Ovary (tissue), 9 donors: ENCODE measurements around the gene SCUBE3. TPM values are rescaled to one million over a fixed set of nuclear protein-coding genes. Genes with fewer than 3 reads are reported as not detected.
A peak's percentile ranks its signal among the peaks of the same experiment; 100 is the strongest.

Source experiments
- DNase-seq, 5 donors: peaks; one replicate each; pipeline ENCODE4 v3.0.0-alpha.2; 2019 to 2020
- H3K27ac ChIP-seq, 2 donors: fragments of 200-600 bp; one replicate each; pipeline versions ENCODE4 v1.5.1 to v1.8.0; 2019 to 2022
- H3K27me3 ChIP-seq: fragments of 200-600 bp; one replicate; pipeline ENCODE4 v1.8.0; 2022
- H3K36me3 ChIP-seq: fragments of 200-600 bp; sonication (generic); one replicate; pipeline ENCODE4 v1.5.1; 2019
- H3K4me1 ChIP-seq: one replicate; pipeline ENCODE4 v1.8.1; 2013; ENCODE audit warnings: mild to moderate bottlenecking, moderate library complexity; ENCODE audit not compliant: insufficient read depth
- H3K4me3 ChIP-seq: fragments of 200-600 bp; sonication (generic); one replicate; pipeline ENCODE4 v1.5.1; 2017
- H3K9me3 ChIP-seq, 2 donors: fragments of 200-600 bp in 1 of 2; sonication (generic) in 1 of 2; one replicate each; pipeline versions ENCODE4 v1.5.1 to v1.8.1; 2013 to 2019; ENCODE audit warnings: mild to moderate bottlenecking in 1 of 2, moderate library complexity in 1 of 2
- EP300 ChIP-seq: sonication (generic); formaldehyde crosslinking; IDR thresholded peaks from one replicate; pipeline ENCODE4 v1.6.1; 2017; ENCODE audit warnings: antibody characterized with exemption
- POLR2A ChIP-seq: fragments of 450-650 bp; IDR thresholded peaks from one replicate; pipeline ENCODE4 v1.6.1; 2017; ENCODE audit warnings: antibody characterized with exemption, mild to moderate bottlenecking, moderate library complexity
- WGBS, 3 donors: extraction: QIAGEN DNeasy Blood & Tissue Kit in 1 of 3; methylation state at CpG; one replicate each; pipeline versions ENCODE4 v1.1.5 to v1.1.7; 2013 to 2017; 5-methylcytosine and 5-hydroxymethylcytosine counted together
- intact Hi-C, 4 donors: fragments of 100-400 bp; cut with DNase I; formaldehyde crosslinking; loops; one replicate each; pipeline versions ENCODE4 v1.11.0 to v1.15.1; 2022 to 2023
- polyA plus RNA-seq, 2 donors: library from polyadenylated mRNA; stranded (reverse); fragments of 200-250 nt in 1 of 2; fragments of 350-450 nt in 1 of 2; fragmentation: Illumina TruSeq in 1 of 2; extraction: RNeasy Lipid Tissue Mini Kit (QIAGEN cat#74804) in 1 of 2; gene quantifications; one replicate each; pipeline ENCODE4 v1.2.3, GENCODE V29; 2013 to 2014
- total RNA-seq, 7 donors: library from RNA; depleted of rRNA in 2 of 7; stranded (reverse); fragments of >200 nt in 2 of 7; fragmentation: NEBNext Ultra II Directional in 3 of 7; extraction: Animal tissue kit (Norgen Biotek cat#: 25700) in 3 of 7; gene quantifications; one replicate each; pipeline versions ENCODE4 v1.1.0 to v1.2.4, GENCODE V29; 2016 to 2023
- TF ChIP-seq, protein P1 (sequence below), 3 donors: fragments of 450-650 bp in 2 of 3; fragments of 200-600 bp in 1 of 3; IDR thresholded peaks; one replicate each; pipeline versions ENCODE4 v1.5.1 to v1.8.0; 2016 to 2022; ENCODE audit warnings: antibody characterized with exemption in 3 of 3, mild to moderate bottlenecking in 1 of 3
- donor health status: DM: no; HTN: no; CAD: no; lungs with moderate emphysema.
- donor health status: DM: no; HTN: no; CAD: no.
- donor health status: Bipolar disorder and iron deficiency.
- donor health status: DM: yes; HTN: yes; CAD: no.
- donor health status: DM: no; HTN: no; CAD: no.
- donor health status: DM: yes; HTN: yes; CAD: no.

The SCUBE3 gene
- total and polyA plus RNA-seq, 9 donors: 0.08 to 3.1 (median 0.18) TPM; not detected in 1

DNA sequence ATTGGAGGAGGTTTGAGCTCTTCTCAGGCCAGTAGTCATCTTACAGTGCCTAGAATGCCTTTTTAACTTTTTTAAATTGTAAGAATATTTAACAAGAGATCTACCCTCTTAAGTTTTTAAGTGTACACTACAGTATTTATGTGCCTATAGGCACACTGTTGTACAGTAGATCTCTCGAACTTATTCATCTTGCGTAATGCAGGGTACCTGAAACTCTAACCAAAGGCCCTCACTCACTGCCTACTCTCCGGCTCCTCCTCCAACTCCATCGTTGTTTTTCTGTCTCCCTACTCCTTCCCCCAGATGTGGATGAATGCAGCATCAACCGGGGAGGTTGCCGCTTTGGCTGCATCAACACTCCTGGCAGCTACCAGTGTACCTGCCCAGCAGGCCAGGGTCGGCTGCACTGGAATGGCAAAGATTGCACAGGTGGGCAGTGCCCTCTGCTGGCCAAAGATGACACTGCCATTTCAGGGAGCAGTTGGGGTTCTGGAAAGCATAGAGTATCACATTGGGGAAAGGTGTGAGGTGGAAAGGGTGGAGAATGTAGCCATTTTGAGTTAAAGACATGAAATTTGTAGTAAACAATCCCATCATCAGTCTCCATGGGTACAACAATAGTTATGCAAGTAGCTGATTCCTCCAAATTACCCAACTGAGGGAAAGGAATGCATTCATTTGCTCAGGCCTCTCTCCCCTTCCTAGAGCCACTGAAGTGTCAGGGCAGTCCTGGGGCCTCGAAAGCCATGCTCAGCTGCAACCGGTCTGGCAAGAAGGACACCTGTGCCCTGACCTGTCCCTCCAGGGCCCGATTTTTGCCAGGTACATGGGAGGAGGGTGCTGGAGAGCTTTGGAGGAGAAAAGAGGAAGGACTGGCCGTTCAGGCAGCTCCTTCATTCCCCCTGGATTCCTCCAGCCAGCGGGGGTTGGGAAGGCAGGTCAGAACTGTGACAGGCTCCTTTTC, 27.4 kb downstream of the SCUBE3 start:
- WGBS, 3 donors: 45 to 48% (median 46%) methylated on average over 12 of the region's 12 CpGs
- intact Hi-C loops: no loop called here

DNA sequence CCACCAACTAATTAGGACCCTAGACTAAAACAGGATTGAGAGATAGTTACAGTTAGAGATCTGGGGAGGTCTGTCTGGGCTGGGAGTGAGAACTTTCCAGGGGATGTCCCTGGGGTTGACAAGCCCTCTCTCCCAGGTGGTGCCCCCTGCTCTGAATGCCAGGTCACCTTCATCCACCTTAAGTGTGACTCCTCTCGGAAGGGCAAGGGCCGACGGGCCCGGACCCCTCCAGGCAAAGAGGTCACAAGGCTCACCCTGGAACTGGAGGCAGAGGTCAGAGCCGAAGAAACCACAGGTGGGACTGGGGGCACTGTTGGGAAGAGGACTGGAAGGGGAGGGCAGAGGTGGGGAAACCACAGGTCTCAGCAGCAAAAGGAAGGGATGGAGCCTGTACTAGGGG, 28.7 kb downstream of the SCUBE3 start:
- intact Hi-C loops: no loop called here
- 78 to 86% (median 83%) methylated on average over 5 of the region's 5 CpGs for WGBS, 3 donors

More for the DNA sequence above, 27.4 kb downstream of the SCUBE3 start:
- TF ChIP-seq POLR2A (no peak), EP300 (no peak)
- TF ChIP-seq, protein P1, sequence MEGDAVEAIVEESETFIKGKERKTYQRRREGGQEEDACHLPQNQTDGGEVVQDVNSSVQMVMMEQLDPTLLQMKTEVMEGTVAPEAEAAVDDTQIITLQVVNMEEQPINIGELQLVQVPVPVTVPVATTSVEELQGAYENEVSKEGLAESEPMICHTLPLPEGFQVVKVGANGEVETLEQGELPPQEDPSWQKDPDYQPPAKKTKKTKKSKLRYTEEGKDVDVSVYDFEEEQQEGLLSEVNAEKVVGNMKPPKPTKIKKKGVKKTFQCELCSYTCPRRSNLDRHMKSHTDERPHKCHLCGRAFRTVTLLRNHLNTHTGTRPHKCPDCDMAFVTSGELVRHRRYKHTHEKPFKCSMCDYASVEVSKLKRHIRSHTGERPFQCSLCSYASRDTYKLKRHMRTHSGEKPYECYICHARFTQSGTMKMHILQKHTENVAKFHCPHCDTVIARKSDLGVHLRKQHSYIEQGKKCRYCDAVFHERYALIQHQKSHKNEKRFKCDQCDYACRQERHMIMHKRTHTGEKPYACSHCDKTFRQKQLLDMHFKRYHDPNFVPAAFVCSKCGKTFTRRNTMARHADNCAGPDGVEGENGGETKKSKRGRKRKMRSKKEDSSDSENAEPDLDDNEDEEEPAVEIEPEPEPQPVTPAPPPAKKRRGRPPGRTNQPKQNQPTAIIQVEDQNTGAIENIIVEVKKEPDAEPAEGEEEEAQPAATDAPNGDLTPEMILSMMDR (IDR thresholded peaks at IDR 0.05): peak; percentile 74 to 83 (median 79)
- H3K9me3 ChIP-seq: no peaks in the 10 kb centered on the region
- peak; percentile 57 to 82 (median 78) for DNase-seq
- no peak overlapping the region for H3K27ac ChIP-seq
- no peaks in the 10 kb centered on the region for H3K4me1 ChIP-seq
- H3K4me3 ChIP-seq: no peak overlapping the region
- H3K36me3 ChIP-seq: no peaks in the 10 kb centered on the region
- H3K27me3 ChIP-seq: no peaks in the 10 kb centered on the region

DNA sequence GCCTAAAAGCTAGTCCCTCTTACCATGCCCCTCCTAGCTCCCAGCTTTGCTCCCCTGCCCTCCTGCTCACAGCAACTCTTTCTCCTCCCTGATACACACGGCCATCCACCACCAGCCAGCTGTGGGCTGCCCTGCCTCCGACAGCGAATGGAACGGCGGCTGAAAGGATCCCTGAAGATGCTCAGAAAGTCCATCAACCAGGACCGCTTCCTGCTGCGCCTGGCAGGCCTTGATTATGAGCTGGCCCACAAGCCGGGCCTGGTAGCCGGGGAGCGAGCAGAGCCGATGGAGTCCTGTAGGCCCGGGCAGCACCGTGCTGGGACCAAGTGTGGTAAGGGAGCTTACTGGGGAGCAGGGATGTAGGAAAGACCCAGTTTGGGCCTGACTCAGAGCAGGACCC, 29.1 kb downstream of the SCUBE3 start:
- Histone ChIP-seq H3K4me1 (no peaks in the 10 kb centered on the region), H3K9me3 (no peaks in the 10 kb centered on the region), H3K27ac (no peak overlapping the region), H3K36me3 (no peaks in the 10 kb centered on the region), H3K4me3 (no peak overlapping the region), H3K27me3 (no peaks in the 10 kb centered on the region)
- no peak for TF ChIP-seq EP300
- TF ChIP-seq POLR2A: no peak
- TF ChIP-seq, protein P1 (IDR thresholded peaks at IDR 0.05): no peak
- WGBS, 3 donors: 93 to 95% (median 93%) methylated on average over 13 of the region's 13 CpGs
- intact Hi-C loops: no loop called here
- no peak for DNase-seq

More for the DNA sequence above, 28.7 kb downstream of the SCUBE3 start:
- H3K4me3 ChIP-seq: no peak overlapping the region
- no peaks in the 10 kb centered on the region for H3K9me3 ChIP-seq
- H3K27me3 ChIP-seq: no peaks in the 10 kb centered on the region
- no peak for TF ChIP-seq EP300
- no peak for TF ChIP-seq POLR2A
- TF ChIP-seq, protein P1 (IDR thresholded peaks at IDR 0.05): no peak
- H3K27ac ChIP-seq: no peak overlapping the region
- DNase-seq: no peak
- no peaks in the 10 kb centered on the region for H3K36me3 ChIP-seq
- no peaks in the 10 kb centered on the region for H3K4me1 ChIP-seq

DNA sequence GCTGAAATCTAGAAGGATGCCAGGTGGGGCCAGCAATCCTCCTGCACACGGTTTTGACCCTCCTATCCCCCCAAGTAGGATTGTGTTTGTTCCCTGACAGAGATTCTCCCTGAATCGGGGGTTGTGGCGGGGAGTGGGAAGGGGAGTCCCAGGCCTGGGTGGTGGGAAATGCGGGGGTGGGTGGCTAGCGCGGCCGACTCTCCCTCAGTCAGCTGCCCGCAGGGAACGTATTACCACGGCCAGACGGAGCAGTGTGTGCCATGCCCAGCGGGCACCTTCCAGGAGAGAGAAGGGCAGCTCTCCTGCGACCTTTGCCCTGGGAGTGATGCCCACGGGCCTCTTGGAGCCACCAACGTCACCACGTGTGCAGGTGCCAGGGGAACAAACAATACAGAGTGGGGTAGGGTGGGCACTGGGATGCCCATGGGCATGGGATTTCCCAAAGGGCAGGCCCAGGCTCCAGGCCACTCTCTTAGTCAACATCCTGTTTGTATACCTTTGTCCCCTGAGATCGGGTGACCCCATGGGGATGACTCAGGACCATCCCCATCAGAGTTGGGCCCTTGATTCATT, 29.7 kb downstream of the SCUBE3 start:
- H3K27me3 ChIP-seq: no peaks in the 10 kb centered on the region
- no peaks in the 10 kb centered on the region for H3K9me3 ChIP-seq
- no peak overlapping the region for H3K27ac ChIP-seq
- no peak for TF ChIP-seq POLR2A
- no peak for TF ChIP-seq EP300
- TF ChIP-seq, protein P1 (IDR thresholded peaks at IDR 0.05): no peak
- DNase-seq: no peak
- no peak overlapping the region for H3K4me3 ChIP-seq
- H3K36me3 ChIP-seq: no peaks in the 10 kb centered on the region
- intact Hi-C loops: no loop called here
- H3K4me1 ChIP-seq: no peaks in the 10 kb centered on the region
- 76 to 82% (median 82%) methylated on average over 17 of the region's 17 CpGs for WGBS, 3 donors
